Hepatocyte (in vitro differentiated cells): ENCODE measurements around the gene MUC6.

Experiments
- CTCF ChIP-seq: fragments of 200-600 bp; sonication (generic); IDR thresholded peaks from 2 replicates; pipeline ENCODE4 v1.5.1; 2016; ENCODE audit warnings: antibody characterized with exemption, mild to moderate bottlenecking; ENCODE audit not compliant: poor library complexity
- EZH2 ChIP-seq: fragments of 200-600 bp; sonication (generic); IDR thresholded peaks from 2 replicates; pipeline ENCODE4 v1.6.1; 2016; ENCODE audit warnings: antibody characterized with exemption, mild to moderate bottlenecking, borderline replicate concordance

- TF ChIP-seq CTCF, result no peak
- TF ChIP-seq EZH2, result no peak
Observed at GRCh38 chr11:986952-987305, 49.6 kb downstream of the MUC6 start.
